Ishikawa (cell line): Measurements from ENCODE around the gene ADK.

Experiments used
- CEBPB ChIP-seq: IDR thresholded peaks from 2 replicates; pipeline ENCODE4 v1.6.1; 2012
- CREB1 ChIP-seq: IDR thresholded peaks from 2 replicates; pipeline ENCODE4 v1.6.1; 2012; ENCODE audit warnings: low read depth
- EGR1 ChIP-seq: IDR thresholded peaks from 2 replicates; pipeline ENCODE4 v1.6.1; 2012
- EP300 ChIP-seq: IDR thresholded peaks from 2 replicates; pipeline ENCODE4 v1.6.1; 2012; ENCODE audit warnings: borderline replicate concordance
- FOXM1 ChIP-seq: IDR thresholded peaks from 2 replicates; pipeline ENCODE4 v1.6.1; 2012; ENCODE audit warnings: low read depth, borderline replicate concordance
- MAX ChIP-seq: IDR thresholded peaks from 2 replicates; pipeline ENCODE4 v1.6.1; 2012
- NFIC ChIP-seq: IDR thresholded peaks from 2 replicates; pipeline ENCODE4 v1.6.1; 2012
- RAD21 ChIP-seq: IDR thresholded peaks from 2 replicates; pipeline ENCODE4 v1.6.1; 2012; ENCODE audit warnings: low read depth
- REST ChIP-seq: IDR thresholded peaks from 2 replicates; pipeline ENCODE4 v1.6.1; 2012; ENCODE audit warnings: low read depth, mild to moderate bottlenecking
- TAF1 ChIP-seq: IDR thresholded peaks from 2 replicates; pipeline ENCODE4 v1.6.1; 2012; ENCODE audit warnings: low read depth, mild to moderate bottlenecking
- TCF12 ChIP-seq: IDR thresholded peaks from 2 replicates; pipeline ENCODE4 v1.6.1; 2012; ENCODE audit warnings: low read depth
- TEAD4 ChIP-seq: IDR thresholded peaks from 2 replicates; pipeline ENCODE4 v1.6.1; 2012
- USF1 ChIP-seq: IDR thresholded peaks from 2 replicates; pipeline ENCODE4 v1.6.1; 2012
- YY1 ChIP-seq: IDR thresholded peaks from 2 replicates; pipeline ENCODE4 v1.6.1; 2012; ENCODE audit warnings: low read depth
- ZBTB7A ChIP-seq: IDR thresholded peaks from 2 replicates; pipeline ENCODE4 v1.6.1; 2012; ENCODE audit warnings: low read depth

The ADK gene

GRCh38 chr10:74525885-74526284 is 374.9 kb downstream of the ADK start:
- no peak for TF ChIP-seq TEAD4
- no peak for TF ChIP-seq REST
- TF ChIP-seq TCF12: no peak

- no peak for TF ChIP-seq TCF12
- TF ChIP-seq RAD21: no peak
- no peak for TF ChIP-seq TEAD4
- TF ChIP-seq MAX: no peak
- no peak for TF ChIP-seq CREB1
- TF ChIP-seq FOXM1: no peak
- no peak for TF ChIP-seq YY1
- no peak for TF ChIP-seq REST
- no peak for TF ChIP-seq EGR1
- no peak for TF ChIP-seq EP300
- no peak for TF ChIP-seq TAF1
- no peak for TF ChIP-seq CEBPB
- TF ChIP-seq ZBTB7A: no peak
Measured at GRCh38 chr10:74529205-74529604, 378.2 kb downstream of the ADK start.

GRCh38 chr10:74530981-74531380 is 380.0 kb downstream of the ADK start:
- TF ChIP-seq YY1 (no peak), TAF1 (no peak), EGR1 (no peak), CREB1 (no peak), FOXM1 (no peak), RAD21 (no peak), NFIC (no peak), CEBPB (no peak), ZBTB7A (no peak), MAX (no peak), TEAD4 (no peak), REST (no peak)

GRCh38 chr10:74539317-74539716 is 388.3 kb downstream of the ADK start:
- TF ChIP-seq YY1 (no peak), RAD21 (no peak), MAX (no peak), TCF12 (no peak), CEBPB (no peak), EP300 (no peak), EGR1 (no peak), NFIC (no peak), REST (no peak), TAF1 (no peak), TEAD4 (no peak), FOXM1 (no peak), CREB1 (no peak), USF1 (no peak), ZBTB7A (no peak)
